Lower leg skin (tissue), 3 donors: ENCODE results near the gene TAX1BP3.

Experiments used
- CTCF ChIP-seq, 3 donors: fragments of 450-650 bp; IDR thresholded peaks; one replicate each; pipeline ENCODE4 v1.5.1; 2016; ENCODE audit warnings: antibody characterized with exemption in 3 of 3, mild to moderate bottlenecking in 3 of 3, moderate library complexity in 2 of 3
- POLR2A ChIP-seq, 2 donors: fragments of 450-650 bp; IDR thresholded peaks; one replicate each; pipeline ENCODE4 v1.6.1; 2016 to 2017; ENCODE audit warnings: antibody characterized with exemption in 2 of 2, mild to moderate bottlenecking in 1 of 2, moderate library complexity in 1 of 2

GRCh38 chr17:3636154-3636907 lies 32.0 kb downstream of the TAX1BP3 start, which contains the start of the genes CTNS and SHPK:
- TF ChIP-seq CTCF (IDR thresholded peaks at IDR 0.05) (no peak), POLR2A (IDR thresholded peaks at IDR 0.05) (no peak)
